ENCODE measurements around the gene TNFSF10.

Gene TNFSF10

DNA sequence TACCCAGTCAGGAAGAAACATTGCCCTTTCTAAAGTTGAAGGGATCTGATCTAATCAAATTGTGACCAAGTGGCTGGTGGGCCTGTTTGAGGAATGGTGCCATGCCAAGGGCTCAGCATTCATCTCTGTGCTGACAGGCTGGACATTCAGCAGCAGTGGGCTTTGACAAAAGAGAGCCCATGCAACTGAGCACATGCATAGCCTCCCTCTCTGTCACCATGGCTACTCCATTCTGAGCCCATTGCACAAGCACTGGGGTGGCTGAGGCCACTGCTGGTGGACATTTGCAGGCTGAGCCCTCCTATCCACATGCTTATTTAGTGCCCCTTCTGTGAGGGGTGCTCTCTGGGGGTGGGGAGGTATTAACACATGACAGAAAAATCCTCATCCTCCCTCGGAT lies 28.6 kb upstream of the TNFSF10 start:
- no peak for TF ChIP-seq CTCF (IDR thresholded peaks at IDR 0.05; ENCODE audit: insufficient read depth, low read length, poor library complexity, severe bottlenecking)
- no peak for TF ChIP-seq EZH2phosphoT487 (conservative IDR thresholded peaks at IDR 0.05; ENCODE audit: low read length)
- no peak overlapping the region for H3K9ac ChIP-seq (ENCODE audit: low read length)
- H3K9me3 ChIP-seq (ENCODE audit: insufficient read depth, low read length) = no peaks in the 10 kb centered on the region
- no peaks in the 10 kb centered on the region for H3K9me2 ChIP-seq (replicated peaks; ENCODE audit: insufficient read depth, low read length)
- H3F3A ChIP-seq (ENCODE audit: insufficient read depth) = no peaks in the 10 kb centered on the region
- H3K36me3 ChIP-seq (ENCODE audit: low read length) = no peaks in the 10 kb centered on the region
- no peak overlapping the region for H2AFZ ChIP-seq (ENCODE audit: low read depth, low read length, severe bottlenecking)
- H3K79me2 ChIP-seq (ENCODE audit: insufficient read depth, low read length) = no peaks in the 10 kb centered on the region
- no peak overlapping the region for H3K4me3 ChIP-seq (ENCODE audit: insufficient read depth, low read length, poor library complexity, severe bottlenecking)
- H3K27me3 ChIP-seq (ENCODE audit: low read length) = no peaks in the 10 kb centered on the region
- no peaks in the 10 kb centered on the region for H4K20me1 ChIP-seq (ENCODE audit: low read depth, low read length)
- H3K4me2 ChIP-seq (ENCODE audit: low read depth, low read length, poor library complexity, severe bottlenecking) = no peak overlapping the region
- no peak overlapping the region for H3K27ac ChIP-seq (ENCODE audit: low read depth, low read length)

GRCh38 chr3:172550347-172550943 lies 27.2 kb upstream of the TNFSF10 start:
- Histone ChIP-seq H3K4me2 (ENCODE audit: low read depth, low read length, poor library complexity, severe bottlenecking) (no peak overlapping the region), H3K27ac (ENCODE audit: low read depth, low read length) (no peak overlapping the region), H3F3A (ENCODE audit: insufficient read depth) (no peaks in the 10 kb centered on the region), H3K9ac (ENCODE audit: low read length) (no peak overlapping the region), H3K9me3 (ENCODE audit: insufficient read depth, low read length) (no peaks in the 10 kb centered on the region), H2AFZ (ENCODE audit: low read depth, low read length, severe bottlenecking) (no peak overlapping the region), H3K36me3 (ENCODE audit: low read length) (no peaks in the 10 kb centered on the region), H3K27me3 (ENCODE audit: low read length) (no peaks in the 10 kb centered on the region), H3K9me2 (replicated peaks; ENCODE audit: insufficient read depth, low read length) (no peaks in the 10 kb centered on the region), H3K79me2 (ENCODE audit: insufficient read depth, low read length) (no peaks in the 10 kb centered on the region), H3K4me3 (ENCODE audit: insufficient read depth, low read length, poor library complexity, severe bottlenecking) (no peak overlapping the region), H4K20me1 (ENCODE audit: low read depth, low read length) (no peaks in the 10 kb centered on the region)
- TF ChIP-seq CTCF (IDR thresholded peaks at IDR 0.05; ENCODE audit: insufficient read depth, low read length, poor library complexity, severe bottlenecking) (no peak), EZH2phosphoT487 (conservative IDR thresholded peaks at IDR 0.05; ENCODE audit: low read length) (no peak)

DNA sequence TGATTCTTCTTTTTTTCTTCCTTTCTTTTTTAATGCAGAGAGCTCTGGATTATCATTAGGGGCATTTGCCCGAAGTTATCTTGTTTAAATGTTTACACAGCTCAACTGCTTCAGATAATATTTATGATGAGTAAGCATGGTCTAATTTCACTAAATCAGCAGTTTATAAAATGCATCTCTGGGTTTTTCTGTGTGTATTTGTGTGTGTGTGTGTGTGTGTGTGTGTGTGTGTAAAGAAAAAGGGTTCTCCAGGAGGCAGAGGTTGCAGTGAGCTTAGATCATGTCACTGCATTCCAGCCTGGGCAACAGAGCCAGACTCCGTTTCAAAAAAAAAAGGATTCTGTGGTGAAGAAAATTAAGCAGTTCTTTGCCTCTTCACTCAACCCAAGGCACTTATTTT lies 25.9 kb upstream of the TNFSF10 start:
- TF ChIP-seq CTCF (IDR thresholded peaks at IDR 0.05; ENCODE audit: insufficient read depth, low read length, poor library complexity, severe bottlenecking) (no peak), EZH2phosphoT487 (conservative IDR thresholded peaks at IDR 0.05; ENCODE audit: low read length) (no peak)
- Histone ChIP-seq H4K20me1 (ENCODE audit: low read depth, low read length) (no peaks in the 10 kb centered on the region), H3K27ac (ENCODE audit: low read depth, low read length) (no peak overlapping the region), H2AFZ (ENCODE audit: low read depth, low read length, severe bottlenecking) (no peak overlapping the region), H3K4me2 (ENCODE audit: low read depth, low read length, poor library complexity, severe bottlenecking) (no peak overlapping the region), H3K79me2 (ENCODE audit: insufficient read depth, low read length) (no peaks in the 10 kb centered on the region), H3K4me3 (ENCODE audit: insufficient read depth, low read length, poor library complexity, severe bottlenecking) (no peak overlapping the region), H3K9me3 (ENCODE audit: insufficient read depth, low read length) (no peaks in the 10 kb centered on the region), H3K9me2 (replicated peaks; ENCODE audit: insufficient read depth, low read length) (no peaks in the 10 kb centered on the region), H3K36me3 (ENCODE audit: low read length) (no peaks in the 10 kb centered on the region), H3F3A (ENCODE audit: insufficient read depth) (no peaks in the 10 kb centered on the region), H3K27me3 (ENCODE audit: low read length) (no peaks in the 10 kb centered on the region), H3K9ac (ENCODE audit: low read length) (no peak overlapping the region)

Data from SU-DHL-6 (cell line).